Sigmoid colon (tissue), 7 donors: ENCODE measurements around the gene NLRP1. TPM values are rescaled to one million over a fixed set of nuclear protein-coding genes. Genes with fewer than 3 reads are reported as not detected.

ENCODE experiments used
- DNase-seq: peaks from one replicate; pipeline ENCODE4 v3.0.0-alpha.2; 2019
- H3K27ac ChIP-seq, 4 donors: fragments of 200-600 bp; sonication (generic); one replicate each; pipeline ENCODE4 v1.5.1; 2016 to 2019; ENCODE audit warnings: mild to moderate bottlenecking in 1 of 4
- H3K27me3 ChIP-seq, 3 donors: fragments of 200-600 bp; sonication (generic); one replicate each; pipeline ENCODE4 v1.5.1; 2019; ENCODE audit warnings: mild to moderate bottlenecking in 1 of 3
- H3K36me3 ChIP-seq, 4 donors: fragments of 200-600 bp; sonication (generic); one replicate each; pipeline ENCODE4 v1.5.1; 2016 to 2019
- H3K4me1 ChIP-seq, 4 donors: fragments of 200-600 bp; sonication (generic); one replicate each; pipeline ENCODE4 v1.5.1; 2017 to 2019
- H3K4me3 ChIP-seq, 4 donors: fragments of 200-600 bp; sonication (generic); one replicate each; pipeline ENCODE4 v1.5.1; 2017 to 2019; ENCODE audit warnings: mild to moderate bottlenecking in 2 of 4, moderate library complexity in 1 of 4
- H3K9me3 ChIP-seq, 4 donors: fragments of 200-600 bp in 3 of 4; sonication (generic) in 3 of 4; one replicate each; pipeline versions ENCODE4 v1.5.1 to v1.6.1; 2013 to 2019
- EP300 ChIP-seq, 4 donors: sonication (generic); formaldehyde crosslinking; IDR thresholded peaks; one replicate each; pipeline ENCODE4 v1.6.1; 2017; ENCODE audit warnings: antibody characterized with exemption in 4 of 4
- POLR2A ChIP-seq, 2 donors: fragments of 450-650 bp; IDR thresholded peaks; one replicate each; pipeline ENCODE4 v1.6.1; 2016; ENCODE audit warnings: antibody characterized with exemption in 2 of 2, mild to moderate bottlenecking in 2 of 2, moderate library complexity in 2 of 2
- POLR2AphosphoS5 ChIP-seq, 4 donors: sonication (generic); formaldehyde crosslinking; IDR thresholded peaks; one replicate each; pipeline ENCODE4 v1.6.1; 2017; ENCODE audit warnings: antibody characterized with exemption in 4 of 4
- WGBS, 2 donors: extraction: QIAGEN DNeasy Blood & Tissue Kit; methylation state at CpG; one replicate each; pipeline ENCODE4 v1.1.7; 2013; 5-methylcytosine and 5-hydroxymethylcytosine counted together
- intact Hi-C: fragments of 100-400 bp; cut with DNase I; formaldehyde crosslinking; loops from one replicate; pipeline ENCODE4 v1.15.1; 2023
- polyA plus RNA-seq, 3 donors: library from polyadenylated mRNA; stranded (reverse); fragments of 200-250 nt; gene quantifications; one replicate each; pipeline ENCODE4 v1.2.3, GENCODE V29; 2013
- total RNA-seq, 4 donors: library from RNA; depleted of rRNA; stranded (reverse); fragments of >200 nt; gene quantifications; one replicate each; pipeline ENCODE4 v1.1.0, GENCODE V29; 2016
- TF ChIP-seq, protein P1 (sequence below), 4 experiments: fragments of 450-650 bp in 3 of 4; fragments of 200-600 bp in 1 of 4; IDR thresholded peaks; one replicate each; pipeline ENCODE4 v1.5.1; 2016 to 2019; ENCODE audit warnings: antibody characterized with exemption in 4 of 4, mild to moderate bottlenecking in 3 of 4, moderate library complexity in 2 of 4
- donor health status: healthy with polysubstance abuse.
- donor health status: Bipolar disorder and iron deficiency.
- donor health status: healthy.

NLRP1 gene
- total and polyA plus RNA-seq, 7 donors: 1.8 to 70.3 (median 25.0) TPM

DNA sequence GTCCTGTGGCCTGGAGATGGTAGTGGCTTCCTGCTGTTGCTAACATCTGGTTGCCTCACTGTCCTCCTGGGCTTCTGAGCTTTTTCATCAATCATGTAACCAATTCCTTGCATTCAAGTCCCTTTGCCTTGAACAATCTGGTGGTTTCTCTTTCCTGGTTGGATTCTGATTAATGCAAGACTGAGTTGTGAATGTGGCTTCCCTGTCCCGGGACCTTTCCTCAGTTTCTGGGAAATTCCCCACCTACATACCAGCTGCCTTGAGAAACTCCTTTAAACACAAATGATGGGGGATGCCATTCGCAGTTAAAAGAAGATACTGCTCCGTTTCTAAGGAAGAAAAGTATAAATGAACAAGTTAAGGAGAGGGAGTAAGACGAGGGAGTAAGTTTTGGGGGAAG is 39.9 kb upstream of the NLRP1 start:
- WGBS, 2 donors: 49 to 58% methylated on average over 4 of the region's 4 CpGs
- no peak overlapping the region for H3K27ac ChIP-seq
- intact Hi-C loops: no loop called here
- TF ChIP-seq EP300 (IDR thresholded peaks at IDR 0.05): no peak
- TF ChIP-seq, protein P1, sequence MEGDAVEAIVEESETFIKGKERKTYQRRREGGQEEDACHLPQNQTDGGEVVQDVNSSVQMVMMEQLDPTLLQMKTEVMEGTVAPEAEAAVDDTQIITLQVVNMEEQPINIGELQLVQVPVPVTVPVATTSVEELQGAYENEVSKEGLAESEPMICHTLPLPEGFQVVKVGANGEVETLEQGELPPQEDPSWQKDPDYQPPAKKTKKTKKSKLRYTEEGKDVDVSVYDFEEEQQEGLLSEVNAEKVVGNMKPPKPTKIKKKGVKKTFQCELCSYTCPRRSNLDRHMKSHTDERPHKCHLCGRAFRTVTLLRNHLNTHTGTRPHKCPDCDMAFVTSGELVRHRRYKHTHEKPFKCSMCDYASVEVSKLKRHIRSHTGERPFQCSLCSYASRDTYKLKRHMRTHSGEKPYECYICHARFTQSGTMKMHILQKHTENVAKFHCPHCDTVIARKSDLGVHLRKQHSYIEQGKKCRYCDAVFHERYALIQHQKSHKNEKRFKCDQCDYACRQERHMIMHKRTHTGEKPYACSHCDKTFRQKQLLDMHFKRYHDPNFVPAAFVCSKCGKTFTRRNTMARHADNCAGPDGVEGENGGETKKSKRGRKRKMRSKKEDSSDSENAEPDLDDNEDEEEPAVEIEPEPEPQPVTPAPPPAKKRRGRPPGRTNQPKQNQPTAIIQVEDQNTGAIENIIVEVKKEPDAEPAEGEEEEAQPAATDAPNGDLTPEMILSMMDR (IDR thresholded peaks at IDR 0.05): no peak
- no peak for TF ChIP-seq POLR2A (IDR thresholded peaks at IDR 0.05)
- TF ChIP-seq POLR2AphosphoS5 (IDR thresholded peaks at IDR 0.05): no peak
- DNase-seq: no peak
- no peaks in the 10 kb centered on the region for H3K4me1 ChIP-seq
- no peaks in the 10 kb centered on the region for H3K9me3 ChIP-seq
- no peak overlapping the region for H3K4me3 ChIP-seq
- no peaks in the 10 kb centered on the region for H3K36me3 ChIP-seq
- peaks cover 0 to 24% (median 0%) of the 10 kb centered on the region in 3 donors for H3K27me3 ChIP-seq

DNA sequence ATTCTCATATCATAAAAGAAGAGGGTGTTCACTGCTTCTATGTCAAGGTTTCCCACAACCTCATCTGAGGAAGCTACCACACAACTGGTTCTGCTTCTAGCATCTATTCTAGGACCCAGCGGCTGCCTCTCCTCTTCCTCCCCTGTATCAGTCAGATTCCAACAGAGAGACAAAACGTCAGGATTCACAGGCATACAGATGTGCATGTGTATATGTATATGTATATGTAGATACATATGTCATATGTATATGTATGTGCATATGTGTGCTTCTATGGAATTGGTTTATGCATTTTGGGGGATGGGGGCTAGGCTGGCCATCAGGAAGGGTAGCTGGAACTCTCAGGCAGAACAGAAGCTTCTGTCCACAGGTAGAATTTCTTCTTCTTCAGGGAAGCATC is 37.4 kb upstream of the NLRP1 start:
- 65 to 74% methylated on average over 2 of the region's 2 CpGs for WGBS, 2 donors
- no peak for TF ChIP-seq POLR2A (IDR thresholded peaks at IDR 0.05)
- TF ChIP-seq POLR2AphosphoS5 (IDR thresholded peaks at IDR 0.05): no peak
- TF ChIP-seq EP300 (IDR thresholded peaks at IDR 0.05): no peak
- TF ChIP-seq, protein P1 (IDR thresholded peaks at IDR 0.05): no peak

DNA sequence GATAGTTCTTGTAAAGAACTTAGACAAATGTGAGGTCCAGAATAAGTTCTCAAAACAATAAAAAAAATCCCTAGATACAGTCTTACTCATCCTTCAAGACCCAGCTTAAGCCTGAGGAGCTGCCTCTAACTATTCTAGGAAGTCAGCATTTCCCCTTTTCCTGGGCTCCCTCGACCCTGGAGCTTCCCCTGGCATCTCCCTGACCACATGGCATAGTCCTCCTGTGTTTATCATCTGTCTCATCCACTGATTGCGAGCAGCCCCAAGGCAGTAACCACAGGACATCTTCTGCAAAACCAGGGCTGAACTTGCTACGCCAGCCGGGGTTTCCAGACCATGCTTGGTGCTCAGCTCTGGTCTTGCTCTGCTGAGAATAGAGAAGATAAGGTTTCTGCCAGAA is 36.7 kb upstream of the NLRP1 start:
- Histone ChIP-seq H3K4me3 (no peak overlapping the region), H3K9me3 (no peaks in the 10 kb centered on the region), H3K27me3 (peaks cover 0 to 20% (median 0%) of the 10 kb centered on the region in 3 donors), H3K27ac (no peak overlapping the region), H3K4me1 (no peaks in the 10 kb centered on the region), H3K36me3 (no peaks in the 10 kb centered on the region)
- no peak for DNase-seq
- WGBS, 2 donors: 61 to 65% methylated on average over 4 of the region's 4 CpGs
- intact Hi-C loops: no loop called here
- TF ChIP-seq, protein P1 (IDR thresholded peaks at IDR 0.05): no peak
- TF ChIP-seq POLR2AphosphoS5 (IDR thresholded peaks at IDR 0.05) (no peak), POLR2A (IDR thresholded peaks at IDR 0.05) (no peak), EP300 (IDR thresholded peaks at IDR 0.05) (no peak)

More for the DNA sequence above, 37.4 kb upstream of the NLRP1 start:
- H3K4me1 ChIP-seq: no peaks in the 10 kb centered on the region
- H3K27me3 ChIP-seq: peaks cover 0 to 20% (median 0%) of the 10 kb centered on the region in 3 donors
- H3K9me3 ChIP-seq: no peaks in the 10 kb centered on the region
- no peak overlapping the region for H3K27ac ChIP-seq
- no peak overlapping the region for H3K4me3 ChIP-seq
- no peaks in the 10 kb centered on the region for H3K36me3 ChIP-seq
- intact Hi-C loops: no loop called here
- no peak for DNase-seq

DNA sequence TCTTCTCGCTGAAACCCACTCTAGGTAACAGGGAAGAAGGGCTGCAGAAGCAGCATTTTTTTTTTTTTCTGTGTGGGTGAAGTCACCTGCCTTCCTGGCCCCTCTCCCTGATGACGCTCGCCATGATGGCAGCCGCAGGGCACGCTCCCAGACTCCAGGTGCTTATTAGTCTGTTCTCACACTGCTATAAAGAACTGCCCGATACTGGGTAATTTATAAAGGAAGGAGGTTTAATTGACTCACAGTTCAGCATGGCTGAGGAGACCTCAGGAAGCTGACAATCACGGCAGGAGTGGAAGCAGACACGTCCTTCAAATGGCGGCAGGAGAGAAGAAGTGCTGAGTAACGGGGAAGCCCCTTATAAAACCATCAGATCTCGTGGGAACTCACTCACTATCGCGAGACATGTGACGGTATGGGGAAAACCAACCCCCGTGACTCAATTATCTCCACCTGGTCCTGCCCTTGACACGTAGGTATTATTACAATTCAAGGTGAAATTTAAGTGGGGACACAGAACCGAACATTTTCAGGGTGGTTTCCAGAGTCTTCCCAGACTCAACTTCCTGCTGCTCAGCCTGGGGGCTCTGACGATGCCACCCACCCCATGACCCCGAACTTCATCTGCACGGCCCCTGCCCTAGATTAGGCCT is 34.9 kb upstream of the NLRP1 start:
- 77 to 79% methylated on average over 20 of the region's 20 CpGs for WGBS, 2 donors
- DNase-seq: no peak
- intact Hi-C loops: no loop called here
- Histone ChIP-seq H3K4me3 (no peak overlapping the region), H3K9me3 (no peaks in the 10 kb centered on the region), H3K27ac (no peak overlapping the region), H3K4me1 (no peaks in the 10 kb centered on the region), H3K27me3 (peaks cover 0 to 20% (median 0%) of the 10 kb centered on the region in 3 donors), H3K36me3 (no peaks in the 10 kb centered on the region)
- TF ChIP-seq, protein P1 (IDR thresholded peaks at IDR 0.05): no peak
- TF ChIP-seq POLR2A (IDR thresholded peaks at IDR 0.05) (no peak), POLR2AphosphoS5 (IDR thresholded peaks at IDR 0.05) (no peak), EP300 (IDR thresholded peaks at IDR 0.05) (no peak)

DNA sequence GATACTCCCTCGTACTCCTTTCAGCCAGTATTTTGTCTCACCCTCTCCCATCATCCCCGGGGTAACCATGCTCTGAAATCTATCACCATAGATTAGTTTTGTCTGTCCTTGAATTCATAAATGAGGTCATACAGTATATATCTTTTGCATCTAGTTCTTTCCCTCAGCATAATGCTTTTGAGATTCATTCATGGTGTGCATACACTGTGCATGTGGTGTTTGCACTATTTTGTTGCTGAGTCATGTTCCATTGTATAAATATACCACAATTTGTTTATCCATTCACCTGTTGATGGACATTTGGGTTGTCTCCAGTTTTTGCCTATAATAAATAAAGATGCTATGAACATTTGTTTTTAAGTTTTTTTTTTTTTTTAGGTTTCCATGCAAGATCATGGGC is 34.2 kb upstream of the NLRP1 start:
- 72 to 81% methylated on average over 2 of the region's 2 CpGs for WGBS, 2 donors
- TF ChIP-seq, protein P1 (IDR thresholded peaks at IDR 0.05): no peak
- TF ChIP-seq POLR2A (IDR thresholded peaks at IDR 0.05) (no peak), EP300 (IDR thresholded peaks at IDR 0.05) (no peak), POLR2AphosphoS5 (IDR thresholded peaks at IDR 0.05) (no peak)
- intact Hi-C loops: no loop called here

More for the DNA sequence above, 34.2 kb upstream of the NLRP1 start:
- H3K27ac ChIP-seq: no peak overlapping the region
- DNase-seq: no peak
- H3K4me3 ChIP-seq: no peak overlapping the region
- no peaks in the 10 kb centered on the region for H3K36me3 ChIP-seq
- H3K27me3 ChIP-seq: peaks cover 0 to 20% (median 0%) of the 10 kb centered on the region in 3 donors
- H3K4me1 ChIP-seq: no peaks in the 10 kb centered on the region
- H3K9me3 ChIP-seq: no peaks in the 10 kb centered on the region
